K562 (cell line): ENCODE measurements around the gene GARIN5B. TPM values are rescaled to one million over a fixed set of nuclear protein-coding genes. Genes with fewer than 3 reads are reported as not detected.

ENCODE experiments used
- ADNP ChIP-seq: fragments of 200-800 bp; sonication (Bioruptor generic); IDR thresholded peaks from 2 replicates; pipeline ENCODE4 v1.6.1; 2016; ENCODE audit warnings: missing genetic modification characterization, missing compliant biosample characterization
- AFF1 ChIP-seq, 2 experiments: fragments of 450-650 bp; IDR thresholded peaks; 2 replicates each; pipeline ENCODE4 v1.6.1; 2018; ENCODE audit warnings: mild to moderate bottlenecking in 2 of 2, low read depth in 1 of 2; ENCODE audit not compliant: partially characterized antibody in 2 of 2
- ATF1 ChIP-seq, 2 experiments: fragments of 450-650 bp in 1 of 2; IDR thresholded peaks; 2 replicates each; pipeline ENCODE4 v1.6.1; 2016; ENCODE audit warnings: missing compliant biosample characterization in 1 of 2, missing genetic modification characterization in 1 of 2
- CBX8 ChIP-seq: fragments of 200-600 bp; sonication (generic); IDR thresholded peaks from 2 replicates; pipeline ENCODE4 v1.6.1; 2012; ENCODE audit warnings: borderline replicate concordance, mixed run types, low read depth, mild to moderate bottlenecking, moderate library complexity, mixed read lengths, low read length, control low read depth, inconsistent platforms; ENCODE audit not compliant: poor library complexity, severe bottlenecking; ENCODE audit errors: extremely low read depth
- CC2D1A ChIP-seq: fragments of 450-650 bp; IDR thresholded peaks from 2 replicates; pipeline ENCODE4 v1.6.1; 2017; ENCODE audit warnings: mild to moderate bottlenecking
- CUX1 ChIP-seq: fragments of 200-800 bp; sonication (Bioruptor generic); IDR thresholded peaks from 2 replicates; pipeline ENCODE4 v1.6.1; 2016; ENCODE audit warnings: missing genetic modification characterization, missing compliant biosample characterization
- DACH1 ChIP-seq: fragments of 450-650 bp; IDR thresholded peaks from 2 replicates; pipeline ENCODE4 v1.6.1; 2018; ENCODE audit not compliant: partially characterized antibody
- GABPB2 ChIP-seq: fragments of 250-450 bp; sonication (Bioruptor Pico); conservative IDR thresholded peaks from 2 replicates; pipeline ENCODE4 v1.5.1; 2021; ENCODE audit warnings: mild to moderate bottlenecking
- IFI16 ChIP-seq: fragments of 250-450 bp; sonication (Bioruptor Pico); IDR thresholded peaks from 2 replicates; pipeline ENCODE4 v2.1.2; 2022; ENCODE audit warnings: mild to moderate bottlenecking, inconsistent platforms
- KAT2B ChIP-seq: IDR thresholded peaks from one replicate; pipeline ENCODE4 v1.6.1; 2012; ENCODE audit warnings: low read depth, mild to moderate bottlenecking, control low read depth, inconsistent platforms, low read length, moderate library complexity
- PREB ChIP-seq: sonication (generic); formaldehyde crosslinking; IDR thresholded peaks from 2 replicates; pipeline ENCODE4 v1.8.1; 2023; ENCODE audit warnings: mild to moderate bottlenecking, missing genetic modification reagents
- RB1 ChIP-seq: fragments of 450-650 bp; IDR thresholded peaks from 2 replicates; pipeline ENCODE4 v1.6.1; 2017; ENCODE audit warnings: low read depth, mild to moderate bottlenecking
- RBM15 ChIP-seq: fragments of 200-400 bp; formaldehyde crosslinking; IDR thresholded peaks from 2 replicates; pipeline ENCODE4 v1.6.1; 2018; ENCODE audit warnings: mild to moderate bottlenecking, low read length, moderate library complexity; ENCODE audit not compliant: insufficient read depth
- TEAD2 ChIP-seq: fragments of 450-650 bp; IDR thresholded peaks from 2 replicates; pipeline ENCODE4 v1.6.1; 2016; ENCODE audit warnings: missing genetic modification characterization, control low read depth, missing compliant biosample characterization
- ZNF174 ChIP-seq: fragments of 250-450 bp; sonication (Bioruptor Pico); IDR thresholded peaks from 2 replicates; pipeline ENCODE4 v1.4.0; 2020; ENCODE audit warnings: mild to moderate bottlenecking
- ZNF57 ChIP-seq: fragments of 450-650 bp; formaldehyde crosslinking; IDR thresholded peaks from 2 replicates; pipeline ENCODE4 v1.4.0; 2020; ENCODE audit warnings: mild to moderate bottlenecking, moderate library complexity
- ZNF830 ChIP-seq: fragments of 250-450 bp; sonication (Bioruptor Pico); IDR thresholded peaks from 2 replicates; pipeline ENCODE4 v1.5.0; 2021; ENCODE audit warnings: mild to moderate bottlenecking
- polyA plus RNA-seq, 8 experiments: library from polyadenylated mRNA; depleted of rRNA in 4 of 8; stranded (reverse) in 5 of 8; unstranded in 3 of 8; fragments of >200 nt; fragmentation: Nextera tagmentation in 2 of 8; fragmentation: Illumina TruSeq in 1 of 8; extraction: Ambion mirVana in 2 of 8; extraction: Trizol in 1 of 8; gene quantifications; 2 replicates each; pipeline versions ENCODE4 v1.2.1 to v1.2.3, GENCODE V29; 2011 to 2014; ENCODE audit warnings: inconsistent platforms in 1 of 8, missing spikeins in 1 of 8
- total RNA-seq, 7 experiments: library from RNA; depleted of rRNA in 6 of 7; stranded (reverse); fragments of >200 nt in 6 of 7; fragmentation: Illumina TruSeq in 2 of 7; extraction: Trizol in 2 of 7; gene quantifications; 2 replicates each; pipeline versions ENCODE4 v1.2.1 to v1.2.3, GENCODE V29; 2011 to 2021; ENCODE audit warnings: low replicate concordance in 1 of 7

The GARIN5B gene
- total and polyA plus RNA-seq, 9 of the 15 experiments (the other 6 are each of a cell fraction or from before 2014, with no cell fraction given) = not detected

GRCh38 chr19:55385724-55386492, 22.8 kb upstream of the GARIN5B start, which contains the start of gene RPL28 (continued):
- TF ChIP-seq CUX1 (CRISPR knock-in tag) (no peak), ATF1 (CRISPR knock-in tag; IDR thresholded peaks at IDR 0.05) (no peak), ATF1 (tag; IDR thresholded peaks at IDR 0.05) (peak; percentile 93), CBX8 (no peak), ADNP (tag) (no peak), RBM15 (no peak), AFF1 (IDR thresholded peaks at IDR 0.05; ENCODE audit: low read depth in 1 of 2, partially characterized antibody in 2 of 2) (peak in 1 of 2 experiments; percentile 53), IFI16 (CRISPR knock-in tag) (no peak), GABPB2 (CRISPR knock-in tag) (no peak), PREB (CRISPR knock-in tag) (peak; percentile 56; the same call in 1 of the 2 replicates), RB1 (peak; percentile 68), DACH1 (no peak), CC2D1A (0 out of 2 replicates have a peak, but pooled peaks have one; percentile 10), ZNF174 (CRISPR knock-in tag) (no peak), KAT2B (no peak), TEAD2 (no peak), ZNF57 (no peak), ZNF830 (no peak)
